Thyroid gland (tissue), 4 donors: Measurements from ENCODE around the gene KLF9.

Experiments used
- CTCF ChIP-seq, 6 experiments: fragments of 200-600 bp in 3 of 6; fragments of 450-650 bp in 3 of 6; sonication (generic) in 3 of 6; IDR thresholded peaks; one replicate each; pipeline ENCODE4 v1.5.1; 2016 to 2019; ENCODE audit warnings: antibody characterized with exemption in 6 of 6, mild to moderate bottlenecking in 2 of 6, inconsistent platforms in 1 of 6, moderate library complexity in 1 of 6
- POLR2A ChIP-seq, 2 donors: fragments of 450-650 bp; IDR thresholded peaks; one replicate each; pipeline ENCODE4 v1.6.1; 2017; ENCODE audit warnings: antibody characterized with exemption in 2 of 2, mild to moderate bottlenecking in 2 of 2, moderate library complexity in 1 of 2

- no peak for TF ChIP-seq POLR2A (IDR thresholded peaks at IDR 0.05)
- no peak for TF ChIP-seq CTCF (IDR thresholded peaks at IDR 0.05)
These were observed 10.2 kb downstream of the KLF9 start for GRCh38 chr9:70404261-70404660.
